Panc1 (cell line): ENCODE data around the gene CRTC1. TPM values are rescaled to one million over a fixed set of nuclear protein-coding genes. Genes with fewer than 3 reads are reported as not detected.

Source experiments
- total RNA-seq: library from RNA; stranded (reverse); gene quantifications from one replicate; pipeline ENCODE4 v1.2.1, GENCODE V29; 2021; ENCODE audit not compliant: unreplicated experiment

CRTC1 gene
- total RNA-seq, 1 experiment from 2014 or later: 18.2 TPM

Other genes with a start within 250 kb of the CRTC1 start
- gene ISYNA1, start 245.5 kb upstream of the CRTC1 start, total RNA-seq: 351 TPM
- 18.6 TPM for gene ELL, start 161.6 kb upstream of the CRTC1 start, total RNA-seq
- 182 TPM for gene FKBP8, start 140.1 kb upstream of the CRTC1 start, total RNA-seq
- gene KXD1, start 125.8 kb upstream of the CRTC1 start, total RNA-seq: 106 TPM
- 907 TPM for gene UBA52, start 111.8 kb upstream of the CRTC1 start, total RNA-seq
- 32.0 TPM for gene REX1BD, start 94.9 kb upstream of the CRTC1 start, total RNA-seq
- gene CRLF1, start 76.9 kb upstream of the CRTC1 start, total RNA-seq: 3.5 TPM
- 2.4 TPM for gene TMEM59L, start 70.8 kb upstream of the CRTC1 start, total RNA-seq
- gene KLHL26, start 46.7 kb upstream of the CRTC1 start, total RNA-seq: 4.4 TPM
- 0.69 TPM for gene COMP, start 107.6 kb downstream of the CRTC1 start, total RNA-seq
- gene UPF1, start 148.3 kb downstream of the CRTC1 start, total RNA-seq: 62.2 TPM
- gene CERS1, start 212.5 kb downstream of the CRTC1 start, total RNA-seq: 4.5 TPM
- gene COPE, start 235.7 kb downstream of the CRTC1 start, total RNA-seq: 177 TPM
- gene DDX49, start 236.0 kb downstream of the CRTC1 start, total RNA-seq: 41.5 TPM